ENCODE data around the gene SCYGR2. TPM values are rescaled to one million over a fixed set of nuclear protein-coding genes. Genes with fewer than 3 reads are reported as not detected.

SCYGR2 gene
- total RNA-seq, 1 experiment from 2014 or later, result not detected

DNA sequence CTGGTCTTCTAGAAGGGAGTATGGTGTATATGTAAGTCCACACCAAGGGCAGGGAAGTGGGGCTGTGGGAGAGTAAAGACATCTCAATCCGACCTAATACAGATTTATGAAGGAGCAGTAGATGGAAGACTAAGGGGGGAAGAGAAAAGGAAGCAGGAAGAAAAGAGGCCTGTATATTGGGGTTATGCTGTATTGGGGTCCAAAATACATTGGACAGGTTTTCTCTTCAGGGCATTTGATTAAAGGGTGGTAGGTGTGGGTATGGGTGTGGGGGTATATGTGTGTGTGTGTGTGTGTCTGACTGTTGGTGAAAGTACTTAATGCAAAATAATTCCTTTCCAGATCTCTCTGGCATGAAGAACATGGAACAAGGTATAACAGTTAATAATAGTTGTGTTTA lies 33.6 kb upstream of the SCYGR2 start:
- no peaks in the 10 kb centered on the region for H3K9me3 ChIP-seq (ENCODE audit: control insufficient read depth in 1 of 2, insufficient read depth in 1 of 2, low read depth in 1 of 2, low read length in 2 of 2)
- ATAC-seq (no peak), DNase-seq (ENCODE audit: low read depth, low spot score) (no peak)
- no peaks in the 10 kb centered on the region; a peak in 1 of 4 replicates for H3K36me3 ChIP-seq (ENCODE audit: control insufficient read depth in 1 of 2, insufficient read depth in 2 of 2, low read length in 2 of 2)
- H3K9me2 ChIP-seq (ENCODE audit: insufficient read depth), result no peaks in the 10 kb centered on the region
- no peaks in the 10 kb centered on the region for H3K4me1 ChIP-seq (ENCODE audit: control insufficient read depth in 1 of 2, insufficient read depth in 2 of 2, low read length in 2 of 2)
- CTCF ChIA-PET, result interaction anchor here (1.3 kb wide), 1 partner anchor 20 kb away, joined by 3 read pairs; no protein-coding TSS in a partner anchor
- no peaks in the 10 kb centered on the region for H3K79me2 ChIP-seq (ENCODE audit: insufficient read depth, low read length)
- BruUV-seq (replicated peaks), result no TSS peak
- TF ChIP-seq POLR2AphosphoS5 (IDR thresholded peaks at IDR 0.05; ENCODE audit: low read depth, low read length), result no peak
- TF ChIP-seq TCF7L2 (IDR thresholded peaks at IDR 0.05; ENCODE audit: borderline replicate concordance, extremely low read depth, insufficient read depth, insufficient read length), result no peak
- TF ChIP-seq SP1 (IDR thresholded peaks at IDR 0.05; ENCODE audit: low read depth), result no peak
- no peak for TF ChIP-seq FOSL1 (IDR thresholded peaks at IDR 0.05; ENCODE audit: low read depth)
- TF ChIP-seq EGR1 (IDR thresholded peaks at IDR 0.05; ENCODE audit: low read depth), result no peak
- no peak for TF ChIP-seq MAX (IDR thresholded peaks at IDR 0.05)
- no peak for TF ChIP-seq ZNF274 (IDR thresholded peaks at IDR 0.05; ENCODE audit: low read depth, low read length)
- TF ChIP-seq ELF1 (IDR thresholded peaks at IDR 0.05; ENCODE audit: borderline replicate concordance, low read depth), result no peak
- no peak for TF ChIP-seq SRF (IDR thresholded peaks at IDR 0.05; ENCODE audit: low read depth)
- TF ChIP-seq EZH2phosphoT487 (IDR thresholded peaks at IDR 0.05; ENCODE audit: borderline replicate concordance), result no peak
- no peak for TF ChIP-seq POLR2A (IDR thresholded peaks at IDR 0.05; ENCODE audit: borderline replicate concordance, extremely low read depth, insufficient read depth, insufficient read length)
- no peaks in the 10 kb centered on the region for H4K20me1 ChIP-seq (ENCODE audit: insufficient read depth)
- intact Hi-C loops (cut with micrococcal nuclease), result no loop called here
- no peak overlapping the region for H3K9ac ChIP-seq (ENCODE audit: low read length)
- no peak overlapping the region for H3K27ac ChIP-seq (ENCODE audit: low read depth, low read length)
- no peak overlapping the region for H2AFZ ChIP-seq (ENCODE audit: low read depth, low read length, poor library complexity, severe bottlenecking)
- RAD21 ChIA-PET (ENCODE audit: low non-redundant PET in 1 of 2, low total read pairs in 2 of 2, uncharacterized antibody in 2 of 2, unreplicated experiment in 2 of 2), result no interaction called here
- H3K4me3 ChIP-seq (replicated peaks in 1 of 2; ENCODE audit: low read depth in 1 of 2, low read length in 2 of 2), result no peak overlapping the region
- H3K4me2 ChIP-seq (ENCODE audit: low read length), result no peak overlapping the region
- H3K27me3 ChIP-seq (ENCODE audit: insufficient read depth, low read length), result no peaks in the 10 kb centered on the region
- POLR2A ChIA-PET, result no interaction called here

DNA sequence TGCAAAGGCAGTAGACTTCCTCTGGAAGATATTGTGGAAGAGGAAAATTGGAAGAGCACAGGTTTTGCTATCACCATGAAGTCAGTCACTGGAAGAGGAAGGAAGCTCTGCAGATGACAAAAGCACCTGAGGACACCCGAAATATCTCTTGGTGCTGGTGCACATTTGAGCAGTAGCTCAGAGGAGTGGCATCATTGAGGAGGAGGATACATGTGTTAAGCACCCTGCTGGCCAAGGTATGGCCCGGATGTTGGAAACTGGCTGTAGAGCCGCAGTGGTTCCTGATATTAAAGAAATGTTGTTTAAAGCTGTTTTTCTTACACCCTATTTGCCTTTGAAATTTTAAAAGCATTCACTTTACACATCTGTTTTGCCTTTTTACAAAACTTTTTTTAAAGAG lies 32.7 kb upstream of the SCYGR2 start:
- POLR2A ChIA-PET, result no interaction called here
- ATAC-seq (no peak), DNase-seq (ENCODE audit: low read depth, low spot score) (no peak)
- Histone ChIP-seq H3K4me3 (replicated peaks in 1 of 2; ENCODE audit: low read depth in 1 of 2, low read length in 2 of 2) (no peak overlapping the region), H3K9me3 (ENCODE audit: control insufficient read depth in 1 of 2, insufficient read depth in 1 of 2, low read depth in 1 of 2, low read length in 2 of 2) (no peaks in the 10 kb centered on the region), H3K27ac (ENCODE audit: low read depth, low read length) (no peak overlapping the region), H3K9ac (ENCODE audit: low read length) (no peak overlapping the region), H3K9me2 (ENCODE audit: insufficient read depth) (no peaks in the 10 kb centered on the region), H4K20me1 (ENCODE audit: insufficient read depth) (no peaks in the 10 kb centered on the region), H3K36me3 (ENCODE audit: control insufficient read depth in 1 of 2, insufficient read depth in 2 of 2, low read length in 2 of 2) (no peaks in the 10 kb centered on the region; a peak in 1 of 4 replicates), H3K4me1 (ENCODE audit: control insufficient read depth in 1 of 2, insufficient read depth in 2 of 2, low read length in 2 of 2) (no peaks in the 10 kb centered on the region), H3K4me2 (ENCODE audit: low read length) (no peak overlapping the region), H2AFZ (ENCODE audit: low read depth, low read length, poor library complexity, severe bottlenecking) (no peak overlapping the region), H3K27me3 (ENCODE audit: insufficient read depth, low read length) (no peaks in the 10 kb centered on the region), H3K79me2 (ENCODE audit: insufficient read depth, low read length) (no peaks in the 10 kb centered on the region)
- intact Hi-C loops (cut with micrococcal nuclease), result no loop called here
- CTCF ChIA-PET, result no interaction called here
- no TSS peak for BruUV-seq (replicated peaks)
- RAD21 ChIA-PET (ENCODE audit: low non-redundant PET in 1 of 2, low total read pairs in 2 of 2, uncharacterized antibody in 2 of 2, unreplicated experiment in 2 of 2), result no interaction called here
- TF ChIP-seq, protein P1, sequence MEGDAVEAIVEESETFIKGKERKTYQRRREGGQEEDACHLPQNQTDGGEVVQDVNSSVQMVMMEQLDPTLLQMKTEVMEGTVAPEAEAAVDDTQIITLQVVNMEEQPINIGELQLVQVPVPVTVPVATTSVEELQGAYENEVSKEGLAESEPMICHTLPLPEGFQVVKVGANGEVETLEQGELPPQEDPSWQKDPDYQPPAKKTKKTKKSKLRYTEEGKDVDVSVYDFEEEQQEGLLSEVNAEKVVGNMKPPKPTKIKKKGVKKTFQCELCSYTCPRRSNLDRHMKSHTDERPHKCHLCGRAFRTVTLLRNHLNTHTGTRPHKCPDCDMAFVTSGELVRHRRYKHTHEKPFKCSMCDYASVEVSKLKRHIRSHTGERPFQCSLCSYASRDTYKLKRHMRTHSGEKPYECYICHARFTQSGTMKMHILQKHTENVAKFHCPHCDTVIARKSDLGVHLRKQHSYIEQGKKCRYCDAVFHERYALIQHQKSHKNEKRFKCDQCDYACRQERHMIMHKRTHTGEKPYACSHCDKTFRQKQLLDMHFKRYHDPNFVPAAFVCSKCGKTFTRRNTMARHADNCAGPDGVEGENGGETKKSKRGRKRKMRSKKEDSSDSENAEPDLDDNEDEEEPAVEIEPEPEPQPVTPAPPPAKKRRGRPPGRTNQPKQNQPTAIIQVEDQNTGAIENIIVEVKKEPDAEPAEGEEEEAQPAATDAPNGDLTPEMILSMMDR (IDR thresholded peaks at IDR 0.05 in 2 of 3, conservative IDR thresholded peaks at IDR 0.05 in 1 of 3; ENCODE audit: borderline replicate concordance in 1 of 3, insufficient read depth in 1 of 3, low read depth in 2 of 3, low read length in 2 of 3), result no peak
- no peak for TF ChIP-seq RAD21 (IDR thresholded peaks at IDR 0.05; ENCODE audit: low read depth)
- TF ChIP-seq REST (IDR thresholded peaks at IDR 0.05; ENCODE audit: low read depth), result no peak
- no peak for TF ChIP-seq YY1 (IDR thresholded peaks at IDR 0.05; ENCODE audit: extremely low read depth, insufficient replicate concordance, low read depth, low read length)
- no peak for TF ChIP-seq SP1 (IDR thresholded peaks at IDR 0.05; ENCODE audit: low read depth)
- no peak for TF ChIP-seq ATF3 (IDR thresholded peaks at IDR 0.05)
- TF ChIP-seq MAX (IDR thresholded peaks at IDR 0.05), result no peak
